ENCODE measurements around the gene SPRTN. TPM values are rescaled to one million over a fixed set of nuclear protein-coding genes. Genes with fewer than 3 reads are reported as not detected.
A peak's percentile ranks its signal among the peaks of the same experiment; 100 is the strongest.
"Not testable (repeated sequence)": the region's sequence is repeated elsewhere in the genome, so short reads cannot be mapped to it uniquely, and the experiment has no call there.

SPRTN gene
- total RNA-seq, 2 experiments from 2014 or later = 11.2 to 12.2 TPM

DNA sequence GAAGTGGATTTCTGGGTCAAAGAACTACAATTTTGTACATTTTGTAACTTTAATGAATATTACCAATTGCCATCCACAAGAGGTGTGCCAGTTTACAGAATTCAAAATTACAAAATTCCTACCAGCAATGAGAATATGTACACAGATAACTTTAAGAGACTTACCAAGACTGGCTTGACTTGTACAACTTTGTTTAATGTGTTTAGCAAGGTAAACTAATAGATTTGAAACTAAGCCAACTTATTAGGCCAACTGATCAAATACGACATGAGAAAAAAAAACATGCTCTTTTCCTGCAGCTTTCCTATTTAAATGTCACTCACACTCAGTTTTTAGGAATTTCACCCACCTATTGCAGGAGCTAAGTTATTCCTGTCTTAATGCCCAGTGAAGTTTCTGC lies 11.8 kb upstream of the SPRTN start:
- no peak overlapping the region for H3K27ac Mint-ChIP-seq
- no peak overlapping the region for H3K4me3 Mint-ChIP-seq
- no peaks in the 10 kb centered on the region for H3K27me3 Mint-ChIP-seq
- peaks cover 1% of the 10 kb centered on the region for H3K9me3 Mint-ChIP-seq
- H3K4me1 Mint-ChIP-seq = peaks cover 4% of the 10 kb centered on the region
- DNase-seq = no peak
- peaks cover 2% of the 10 kb centered on the region for H3K36me3 Mint-ChIP-seq

GRCh38 chr1:231327617-231328016 lies 10.5 kb upstream of the SPRTN start:
- H3K4me1 Mint-ChIP-seq = peaks cover 8% of the 10 kb centered on the region
- DNase-seq = no peak
- no peaks in the 10 kb centered on the region for H3K27me3 Mint-ChIP-seq
- H3K9me3 Mint-ChIP-seq = peaks cover 7% of the 10 kb centered on the region
- H3K27ac Mint-ChIP-seq = no peak overlapping the region
- H3K4me3 Mint-ChIP-seq = no peak overlapping the region
- H3K36me3 Mint-ChIP-seq = peaks cover 13% of the 10 kb centered on the region

DNA sequence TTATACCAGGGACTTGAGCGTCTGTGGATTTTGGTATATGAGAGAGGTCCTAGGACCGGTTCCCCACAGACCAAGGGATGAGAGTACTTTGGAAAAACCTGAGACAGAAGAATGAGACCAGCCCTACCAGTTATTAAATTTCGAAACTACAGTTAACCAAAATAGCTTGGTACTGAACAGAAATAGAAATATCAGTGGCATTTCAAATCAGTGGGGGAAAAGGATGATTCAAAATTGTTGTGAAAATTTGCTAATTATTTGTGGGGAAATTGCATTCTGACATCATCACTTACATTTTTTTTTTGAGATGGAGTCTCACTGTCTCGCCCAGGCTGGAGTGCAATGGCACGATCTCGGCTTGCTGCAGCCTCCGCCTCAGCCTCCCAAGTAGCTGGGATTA lies 8.6 kb upstream of the SPRTN start:
- H3K27me3 Mint-ChIP-seq = no peaks in the 10 kb centered on the region
- no peak overlapping the region for H3K4me3 Mint-ChIP-seq
- peaks cover 7% of the 10 kb centered on the region for H3K9me3 Mint-ChIP-seq
- H3K4me1 Mint-ChIP-seq = peaks cover 17% of the 10 kb centered on the region
- DNase-seq = no peak
- no peak overlapping the region for H3K27ac Mint-ChIP-seq
- H3K36me3 Mint-ChIP-seq = peaks cover 29% of the 10 kb centered on the region

- Mint-ChIP-seq H3K9me3 (peaks cover 8% of the 10 kb centered on the region), H3K4me3 (no peak overlapping the region), H3K4me1 (peaks cover 39% of the 10 kb centered on the region), H3K27me3 (peaks cover 2% of the 10 kb centered on the region), H3K36me3 (peaks cover 56% of the 10 kb centered on the region), H3K27ac (no peak overlapping the region)
- DNase-seq = no peak
These were observed 5.3 kb upstream of the SPRTN start for GRCh38 chr1:231332761-231333160.

DNA sequence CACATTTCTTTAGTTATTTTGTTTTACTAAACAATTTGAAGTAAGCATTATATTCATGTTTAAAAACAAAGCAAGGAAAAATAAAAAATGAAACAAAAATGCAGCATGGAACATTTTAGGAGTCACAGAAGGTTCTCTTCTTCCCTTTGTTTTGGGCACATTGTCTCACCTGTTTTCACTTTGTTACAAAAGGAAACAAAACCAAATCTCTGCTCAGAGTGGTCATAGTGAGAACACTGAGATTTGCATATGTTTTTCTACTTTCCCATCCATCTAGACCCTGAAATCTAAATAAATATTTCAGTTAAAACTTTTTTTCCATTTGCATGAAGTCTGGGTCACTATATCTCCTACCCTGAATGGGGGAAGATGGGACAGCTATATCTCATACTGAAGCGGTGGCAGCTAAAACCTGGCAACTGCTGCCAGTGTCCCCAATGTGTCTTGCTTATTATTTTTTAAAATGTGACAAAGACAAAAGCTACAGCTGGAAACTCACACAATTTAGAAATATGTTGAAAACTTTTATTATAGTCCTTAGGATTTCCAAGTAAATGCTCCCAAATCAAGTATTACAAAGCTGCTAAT lies 3.9 kb upstream of the SPRTN start:
- no peak overlapping the region for H3K27ac Mint-ChIP-seq
- peaks cover 61% of the 10 kb centered on the region for H3K36me3 Mint-ChIP-seq
- peaks cover 43% of the 10 kb centered on the region for H3K4me1 Mint-ChIP-seq
- H3K9me3 Mint-ChIP-seq = peaks cover 9% of the 10 kb centered on the region
- H3K27me3 Mint-ChIP-seq = peaks cover 3% of the 10 kb centered on the region
- peak overlapping the region; percentile 43 for H3K4me3 Mint-ChIP-seq
- no peak for DNase-seq

DNA sequence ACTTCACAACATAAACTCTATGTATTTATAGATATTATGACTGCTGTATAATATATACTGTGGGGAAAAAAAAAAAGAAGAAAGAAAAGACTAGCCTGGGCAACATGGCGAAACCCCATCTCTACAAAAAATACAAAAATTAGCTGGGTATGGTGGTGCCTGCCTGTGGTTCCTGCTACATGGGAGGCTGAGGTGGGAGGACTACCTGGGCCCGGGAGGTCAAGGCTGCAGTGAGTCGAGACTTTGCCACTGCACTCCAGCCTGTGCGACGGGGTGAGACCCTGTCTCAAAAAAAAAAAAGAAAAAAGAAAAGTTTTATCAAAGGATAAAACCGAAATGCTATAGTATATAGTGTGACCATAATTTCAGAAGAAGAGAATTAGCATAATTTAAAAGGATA lies 3.1 kb upstream of the SPRTN start:
- Mint-ChIP-seq H3K4me3 (peak overlapping the region; percentile 65), H3K4me1 (peaks cover 48% of the 10 kb centered on the region), H3K9me3 (peaks cover 9% of the 10 kb centered on the region), H3K27ac (no peak overlapping the region), H3K27me3 (peaks cover 3% of the 10 kb centered on the region), H3K36me3 (peaks cover 66% of the 10 kb centered on the region)
- DNase-seq = no peak

- Mint-ChIP-seq H3K4me3 (peak overlapping the region; percentile 97), H3K4me1 (peaks cover 55% of the 10 kb centered on the region), H3K9me3 (peaks cover 9% of the 10 kb centered on the region), H3K27me3 (peaks cover 3% of the 10 kb centered on the region), H3K27ac (peak overlapping the region; percentile 43), H3K36me3 (peaks cover 68% of the 10 kb centered on the region)
- no peak for DNase-seq
These were observed 2.2 kb upstream of the SPRTN start for GRCh38 chr1:231335663-231336602.

GRCh38 chr1:231337043-231337471 lies 1.0 kb upstream of the SPRTN start:
- Mint-ChIP-seq H3K27ac (peak overlapping the region; percentile 98), H3K4me1 (peaks cover 52% of the 10 kb centered on the region), H3K36me3 (peaks cover 62% of the 10 kb centered on the region), H3K4me3 (peak overlapping the region; percentile 97), H3K27me3 (peaks cover 3% of the 10 kb centered on the region), H3K9me3 (peaks cover 2% of the 10 kb centered on the region)
- no peak for DNase-seq

- Mint-ChIP-seq H3K4me3 (peak within 1 kb of the TSS; percentile 97), H3K27ac (peak within 1 kb of the TSS; percentile 98), H3K4me1 (peaks cover 49% of the 10 kb centered on the region), H3K36me3 (peaks cover 59% of the 10 kb centered on the region), H3K9me3 (peaks cover 2% of the 10 kb centered on the region), H3K27me3 (peaks cover 3% of the 10 kb centered on the region)
- peak; percentile 95 for DNase-seq
These were observed 422 bp upstream of the SPRTN start, which contains the start of gene EXOC8 for GRCh38 chr1:231337472-231338269. Gene EXOC8, minus strand, starts transcription at chr1:231337852. Its CDS starts 107 bp downstream, at chr1:231337745.

GRCh38 chr1:231340328-231341013 lies 2.4 kb downstream of the SPRTN start:
- Mint-ChIP-seq H3K27ac (no peak overlapping the region), H3K4me1 (peaks cover 39% of the 10 kb centered on the region), H3K9me3 (peaks cover 2% of the 10 kb centered on the region), H3K36me3 (peaks cover 41% of the 10 kb centered on the region), H3K27me3 (peaks cover 3% of the 10 kb centered on the region), H3K4me3 (no peak overlapping the region)
- DNase-seq = no peak

- H3K4me3 Mint-ChIP-seq = no peak overlapping the region
- no peak for DNase-seq
These were observed 9.9 kb downstream of the SPRTN start for GRCh38 chr1:231347961-231348360.

GRCh38 chr1:231348442-231348841 lies 10.3 kb downstream of the SPRTN start:
- peaks cover 2% of the 10 kb centered on the region for H3K4me1 Mint-ChIP-seq

More at GRCh38 chr1:231347961-231348360, 9.9 kb downstream of the SPRTN start:
- Mint-ChIP-seq H3K9me3 (no peaks in the 10 kb centered on the region), H3K36me3 (peaks cover 9% of the 10 kb centered on the region), H3K27ac (no peak overlapping the region), H3K4me1 (peaks cover 5% of the 10 kb centered on the region), H3K27me3 (no peaks in the 10 kb centered on the region)

DNA sequence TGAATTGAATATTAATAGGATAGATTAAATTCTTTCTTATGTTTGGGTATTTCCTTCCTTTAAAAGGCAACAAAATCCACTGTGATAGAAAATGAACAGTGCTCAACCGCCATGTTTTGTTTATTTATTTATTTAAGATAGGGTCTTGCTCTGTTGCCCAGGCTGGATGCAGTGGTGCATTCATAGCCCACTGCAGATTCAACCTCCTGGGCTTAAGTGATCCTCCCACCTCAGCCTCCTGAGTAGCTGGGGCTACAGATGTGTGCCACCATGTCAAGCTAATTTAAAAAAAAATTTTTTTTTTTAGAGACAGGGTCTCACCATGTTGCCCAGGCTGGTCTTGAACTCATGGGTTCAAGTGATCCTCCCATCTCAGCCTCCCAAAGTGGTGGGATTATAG lies 10.8 kb downstream of the SPRTN start:
- H3K36me3 Mint-ChIP-seq, H3K4me1 Mint-ChIP-seq, H3K27ac Mint-ChIP-seq, DNase-seq, H3K27me3 Mint-ChIP-seq, H3K4me3 Mint-ChIP-seq, H3K9me3 Mint-ChIP-seq: not testable (repeated sequence)

More at GRCh38 chr1:231348442-231348841, 10.3 kb downstream of the SPRTN start:
- no peaks in the 10 kb centered on the region for H3K27me3 Mint-ChIP-seq
- H3K4me3 Mint-ChIP-seq = no peak overlapping the region
- H3K9me3 Mint-ChIP-seq = no peaks in the 10 kb centered on the region
- peaks cover 9% of the 10 kb centered on the region for H3K36me3 Mint-ChIP-seq
- H3K27ac Mint-ChIP-seq = no peak overlapping the region
- no peak for DNase-seq

- H3K36me3 Mint-ChIP-seq = peaks cover 4% of the 10 kb centered on the region
- H3K4me3 Mint-ChIP-seq = no peak overlapping the region
- H3K27me3 Mint-ChIP-seq = no peaks in the 10 kb centered on the region
- H3K9me3 Mint-ChIP-seq = no peaks in the 10 kb centered on the region
- H3K4me1 Mint-ChIP-seq = no peaks in the 10 kb centered on the region
- no peak for DNase-seq
- no peak overlapping the region for H3K27ac Mint-ChIP-seq
These were observed 13.7 kb downstream of the SPRTN start for GRCh38 chr1:231351816-231352215.

All from activated naive CD8-positive, alpha-beta T cell treated with anti-CD3 and anti-CD28 coated beads for 36 hours (primary cell).